Natural killer cell (primary cell): ENCODE results near the gene SLC17A6. TPM values are rescaled to one million over a fixed set of nuclear protein-coding genes. Genes with fewer than 3 reads are reported as not detected.

Experiments
- ATAC-seq, 3 donors: fragments of 150-1000 bp in 2 of 3; fragments of 200-7000 bp in 1 of 3; cut with Tn5 transposase; 1 replicate in 1 of 3; 2 replicates in 2 of 3; pipeline ENCODE4 v1.10.0; 2021; ENCODE audit warnings: mild to moderate bottlenecking in 2 of 3, moderate library complexity in 2 of 3
- DNase-seq, 2 donors: peaks; one replicate each; pipeline versions ENCODE4 v3.0.0 to v3.0.0-alpha.2; 2013 to 2021; ENCODE audit warnings: mixed read lengths in 1 of 2
- H3K27ac ChIP-seq: one replicate; pipeline ENCODE4 v1.5.1; 2013; ENCODE audit warnings: mild to moderate bottlenecking, low read length
- H3K27me3 ChIP-seq: one replicate; pipeline ENCODE4 v1.6.1; 2013; ENCODE audit warnings: low read length; ENCODE audit not compliant: control insufficient read depth, insufficient read depth
- H3K36me3 ChIP-seq: one replicate; pipeline ENCODE4 v1.6.1; 2013; ENCODE audit warnings: low read length; ENCODE audit not compliant: control insufficient read depth, insufficient read depth
- H3K4me1 ChIP-seq: one replicate; pipeline ENCODE4 v1.6.1; 2013; ENCODE audit warnings: low read length; ENCODE audit not compliant: control insufficient read depth, insufficient read depth
- H3K4me3 ChIP-seq: one replicate; pipeline ENCODE4 v1.5.1; 2013; ENCODE audit warnings: low read length
- H3K9me3 ChIP-seq: one replicate; pipeline ENCODE4 v1.6.1; 2013; ENCODE audit warnings: low read length; ENCODE audit not compliant: control insufficient read depth, insufficient read depth
- H3K27ac Mint-ChIP-seq, 2 donors: one replicate each; pipeline ENCODE4 v1.8.0; 2022; ENCODE audit warnings: mild to moderate bottlenecking in 2 of 2, mixed read lengths in 2 of 2, moderate library complexity in 1 of 2
- H3K27me3 Mint-ChIP-seq, 2 donors: one replicate each; pipeline ENCODE4 v1.8.0; 2022; ENCODE audit warnings: low read depth in 2 of 2, mixed read lengths in 2 of 2
- H3K36me3 Mint-ChIP-seq: one replicate; pipeline ENCODE4 v1.8.0; 2022; ENCODE audit warnings: mixed read lengths
- H3K4me1 Mint-ChIP-seq, 2 donors: one replicate each; pipeline ENCODE4 v1.8.0; 2022; ENCODE audit warnings: mixed read lengths in 2 of 2
- H3K4me3 Mint-ChIP-seq: one replicate; pipeline ENCODE4 v1.8.0; 2022; ENCODE audit warnings: mild to moderate bottlenecking, moderate library complexity, mixed read lengths
- H3K9me3 Mint-ChIP-seq, 2 donors: one replicate each; pipeline ENCODE4 v1.8.0; 2022; ENCODE audit warnings: mixed read lengths in 2 of 2
- WGBS: methylation state at CpG from one replicate; pipeline ENCODE4 v1.1.7; 2013; ENCODE audit warnings: missing lambda C conversion rate; ENCODE audit not compliant: insufficient coverage; 5-methylcytosine and 5-hydroxymethylcytosine counted together
- intact Hi-C: fragments of 100-400 bp; cut with micrococcal nuclease; formaldehyde crosslinking; loops from one replicate; pipeline ENCODE4 v1.14.2; 2022
- total RNA-seq, 4 donors: library from RNA; stranded (reverse); fragments of 120-200 nt in 1 of 4; gene quantifications; one replicate each; pipeline versions ENCODE4 v1.2.3 to v1.2.4, GENCODE V29; 2013 to 2022
- TF ChIP-seq, protein P1 (sequence below): fragments of 200-600 bp; IDR thresholded peaks from one replicate; pipeline ENCODE4 v1.8.0; 2022; ENCODE audit warnings: antibody characterized with exemption

Gene SLC17A6
- total RNA-seq, 3 donors from 2014 or later (not counting 1 experiment from before 2014, with no cell fraction given), result not detected

DNA sequence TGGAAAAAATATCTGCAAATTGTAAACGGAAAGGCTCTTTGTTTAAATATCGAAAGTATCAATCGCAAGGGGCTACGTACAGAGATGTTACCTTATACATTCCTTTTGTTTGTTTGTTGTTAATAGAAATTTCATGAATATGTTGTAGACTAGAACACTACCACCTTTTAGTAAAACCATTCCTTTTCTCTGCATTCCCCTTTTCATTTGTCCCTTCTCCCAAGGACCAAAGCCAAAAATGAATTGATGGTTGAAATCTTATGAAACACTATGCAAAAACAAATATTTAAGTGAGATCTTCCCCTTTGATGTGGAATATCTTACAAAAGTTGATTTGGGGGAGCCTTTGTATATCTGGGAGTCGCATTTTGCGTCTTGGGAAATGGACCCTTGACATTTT is 2.1 kb downstream of the SLC17A6 start:
- Histone ChIP-seq H3K27ac (no peak overlapping the region), H3K9me3 (no peaks in the 10 kb centered on the region), H3K27me3 (peaks cover 36% of the 10 kb centered on the region), H3K4me3 (no peak overlapping the region), H3K4me1 (no peaks in the 10 kb centered on the region), H3K36me3 (no peaks in the 10 kb centered on the region)
- Mint-ChIP-seq H3K36me3 (peaks cover 9% of the 10 kb centered on the region), H3K4me3 (no peak overlapping the region), H3K27ac (no peak overlapping the region), H3K27me3 (peaks cover 65 to 81% of the 10 kb centered on the region in 2 donors), H3K9me3 (peaks cover 0 to 3% of the 10 kb centered on the region in 2 donors), H3K4me1 (peaks cover 0 to 7% of the 10 kb centered on the region in 2 donors)
- intact Hi-C loops, result no loop called here
- no peak for DNase-seq
- ATAC-seq, result no peak
- WGBS, result 16% methylated on average over 6 of the region's 6 CpGs
- TF ChIP-seq, protein P1, sequence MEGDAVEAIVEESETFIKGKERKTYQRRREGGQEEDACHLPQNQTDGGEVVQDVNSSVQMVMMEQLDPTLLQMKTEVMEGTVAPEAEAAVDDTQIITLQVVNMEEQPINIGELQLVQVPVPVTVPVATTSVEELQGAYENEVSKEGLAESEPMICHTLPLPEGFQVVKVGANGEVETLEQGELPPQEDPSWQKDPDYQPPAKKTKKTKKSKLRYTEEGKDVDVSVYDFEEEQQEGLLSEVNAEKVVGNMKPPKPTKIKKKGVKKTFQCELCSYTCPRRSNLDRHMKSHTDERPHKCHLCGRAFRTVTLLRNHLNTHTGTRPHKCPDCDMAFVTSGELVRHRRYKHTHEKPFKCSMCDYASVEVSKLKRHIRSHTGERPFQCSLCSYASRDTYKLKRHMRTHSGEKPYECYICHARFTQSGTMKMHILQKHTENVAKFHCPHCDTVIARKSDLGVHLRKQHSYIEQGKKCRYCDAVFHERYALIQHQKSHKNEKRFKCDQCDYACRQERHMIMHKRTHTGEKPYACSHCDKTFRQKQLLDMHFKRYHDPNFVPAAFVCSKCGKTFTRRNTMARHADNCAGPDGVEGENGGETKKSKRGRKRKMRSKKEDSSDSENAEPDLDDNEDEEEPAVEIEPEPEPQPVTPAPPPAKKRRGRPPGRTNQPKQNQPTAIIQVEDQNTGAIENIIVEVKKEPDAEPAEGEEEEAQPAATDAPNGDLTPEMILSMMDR, result no peak

DNA sequence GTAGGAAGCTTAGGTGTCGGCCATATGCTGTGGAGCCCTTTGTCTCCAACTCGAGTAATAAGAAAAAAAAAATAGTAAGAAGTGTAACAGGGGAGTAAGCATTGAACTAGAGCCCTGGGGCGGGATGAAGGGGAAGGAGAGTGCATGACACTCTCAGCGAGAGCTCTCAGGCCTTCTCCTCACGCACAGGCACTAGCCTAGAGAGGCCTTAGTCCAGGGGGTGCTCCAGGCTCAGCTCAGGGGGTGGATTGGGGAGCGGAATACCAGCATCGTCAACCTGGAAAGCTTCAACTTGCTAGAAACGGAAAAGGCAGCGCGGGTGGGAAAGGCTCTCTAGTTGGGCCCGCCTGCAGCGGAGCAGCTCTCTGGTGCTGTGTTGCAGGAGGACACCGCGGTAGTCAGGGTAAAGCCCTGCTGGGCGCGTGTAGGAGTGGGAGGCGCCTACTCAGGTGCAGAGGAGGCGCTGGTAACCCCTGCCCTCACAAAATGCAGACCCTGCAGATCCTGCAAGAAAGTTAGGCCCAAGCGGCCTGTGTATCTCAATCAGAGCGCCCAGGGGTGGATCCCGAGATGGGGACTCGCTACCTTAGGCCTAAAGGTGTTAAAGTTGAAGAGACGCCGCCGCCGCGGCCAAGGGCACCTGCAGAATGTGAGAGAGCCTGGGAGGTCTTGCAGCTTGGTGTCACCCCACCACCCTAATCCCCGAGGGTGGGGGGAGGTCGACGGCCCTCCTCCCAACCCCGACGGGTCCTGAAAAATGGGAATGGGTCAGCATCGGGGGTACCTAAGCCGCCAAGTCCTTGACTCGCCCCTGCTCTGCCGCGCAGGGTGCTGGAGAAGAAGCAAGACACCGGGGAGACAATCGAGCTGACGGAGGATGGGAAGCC is 2.8 kb downstream of the SLC17A6 start:
- intact Hi-C loops, result no loop called here
- Mint-ChIP-seq H3K27me3 (peaks cover 69 to 84% of the 10 kb centered on the region in 2 donors), H3K4me3 (no peak overlapping the region), H3K9me3 (peaks cover 0 to 3% of the 10 kb centered on the region in 2 donors), H3K4me1 (peaks cover 0 to 7% of the 10 kb centered on the region in 2 donors), H3K27ac (no peak overlapping the region), H3K36me3 (peaks cover 9% of the 10 kb centered on the region)
- DNase-seq (no peak), ATAC-seq (no peak)
- Histone ChIP-seq H3K36me3 (no peaks in the 10 kb centered on the region), H3K27me3 (peaks cover 37% of the 10 kb centered on the region), H3K27ac (no peak overlapping the region), H3K4me3 (no peak overlapping the region), H3K9me3 (no peaks in the 10 kb centered on the region), H3K4me1 (no peaks in the 10 kb centered on the region)
- TF ChIP-seq, protein P1, result no peak
- WGBS, result 8% methylated on average over 40 of the region's 40 CpGs

DNA sequence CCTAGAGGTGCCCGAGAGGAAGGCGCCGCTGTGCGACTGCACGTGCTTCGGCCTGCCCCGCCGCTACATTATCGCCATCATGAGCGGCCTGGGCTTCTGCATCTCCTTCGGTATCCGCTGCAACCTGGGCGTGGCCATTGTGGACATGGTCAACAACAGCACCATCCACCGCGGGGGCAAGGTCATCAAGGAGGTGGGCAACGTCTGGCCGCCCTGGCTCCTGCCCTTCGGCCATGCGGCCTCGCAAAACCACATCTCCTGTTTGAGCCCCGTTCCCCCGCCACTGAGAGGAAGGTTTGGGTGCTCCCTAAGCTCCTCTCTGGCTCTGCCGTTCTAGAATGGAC is 3.4 kb downstream of the SLC17A6 start:
- H3K27ac Mint-ChIP-seq, result no peak overlapping the region
- ATAC-seq, result no peak
- Histone ChIP-seq H3K4me3 (no peak overlapping the region), H3K9me3 (no peaks in the 10 kb centered on the region), H3K27me3 (peaks cover 41% of the 10 kb centered on the region), H3K36me3 (no peaks in the 10 kb centered on the region), H3K27ac (no peak overlapping the region), H3K4me1 (no peaks in the 10 kb centered on the region)
- peaks cover 0 to 7% of the 10 kb centered on the region in 2 donors for H3K4me1 Mint-ChIP-seq
- TF ChIP-seq, protein P1, result no peak
- H3K9me3 Mint-ChIP-seq, result peaks cover 0 to 3% of the 10 kb centered on the region in 2 donors
- intact Hi-C loops, result no loop called here
- DNase-seq, result no peak
- H3K27me3 Mint-ChIP-seq, result peaks cover 73 to 88% of the 10 kb centered on the region in 2 donors
- no peak overlapping the region for H3K4me3 Mint-ChIP-seq
- peaks cover 9% of the 10 kb centered on the region for H3K36me3 Mint-ChIP-seq
- WGBS, result 11% methylated on average over 23 of the region's 23 CpGs
